ENCODE measurements around the gene NAV2.
A peak's percentile ranks its signal among the peaks of the same experiment; 100 is the strongest.

Gene NAV2

DNA sequence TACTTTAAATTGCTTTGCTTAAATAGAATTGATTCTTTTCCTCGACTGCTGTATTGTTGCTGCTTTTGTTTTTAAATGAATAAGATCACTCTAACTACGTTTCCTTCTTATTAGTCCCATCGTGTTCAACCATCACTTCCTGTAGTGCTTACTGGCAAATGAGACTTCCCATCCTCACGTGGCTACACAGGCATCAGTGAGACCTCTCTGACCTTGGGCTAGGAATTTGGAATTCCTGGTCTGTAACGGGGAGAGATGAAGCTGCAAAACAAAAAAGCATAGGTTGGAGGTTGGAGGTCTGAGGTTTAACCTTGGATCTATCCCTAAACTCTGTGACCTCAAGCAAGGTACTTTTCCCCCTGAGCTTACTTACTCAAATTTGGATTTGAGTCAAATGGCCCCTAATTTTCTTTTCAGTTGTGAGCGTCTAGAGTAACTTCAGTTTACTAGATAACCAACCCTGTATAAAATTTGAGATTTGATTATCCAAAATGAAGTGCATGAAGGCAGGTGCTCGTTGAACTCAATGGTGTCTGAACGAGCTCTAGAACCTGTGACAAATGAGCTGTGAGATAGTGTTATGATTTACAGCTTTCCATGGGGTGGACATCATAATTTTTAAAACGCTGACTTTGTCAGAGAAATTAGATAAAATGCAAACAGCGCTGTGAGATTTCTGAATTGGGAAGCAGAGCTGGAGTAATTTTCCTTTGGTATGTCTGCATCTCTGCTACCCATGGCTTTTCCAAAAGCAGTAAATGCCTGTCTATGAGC lies 296.4 kb downstream of the NAV2 start:
- DNase-seq = no peak

DNA sequence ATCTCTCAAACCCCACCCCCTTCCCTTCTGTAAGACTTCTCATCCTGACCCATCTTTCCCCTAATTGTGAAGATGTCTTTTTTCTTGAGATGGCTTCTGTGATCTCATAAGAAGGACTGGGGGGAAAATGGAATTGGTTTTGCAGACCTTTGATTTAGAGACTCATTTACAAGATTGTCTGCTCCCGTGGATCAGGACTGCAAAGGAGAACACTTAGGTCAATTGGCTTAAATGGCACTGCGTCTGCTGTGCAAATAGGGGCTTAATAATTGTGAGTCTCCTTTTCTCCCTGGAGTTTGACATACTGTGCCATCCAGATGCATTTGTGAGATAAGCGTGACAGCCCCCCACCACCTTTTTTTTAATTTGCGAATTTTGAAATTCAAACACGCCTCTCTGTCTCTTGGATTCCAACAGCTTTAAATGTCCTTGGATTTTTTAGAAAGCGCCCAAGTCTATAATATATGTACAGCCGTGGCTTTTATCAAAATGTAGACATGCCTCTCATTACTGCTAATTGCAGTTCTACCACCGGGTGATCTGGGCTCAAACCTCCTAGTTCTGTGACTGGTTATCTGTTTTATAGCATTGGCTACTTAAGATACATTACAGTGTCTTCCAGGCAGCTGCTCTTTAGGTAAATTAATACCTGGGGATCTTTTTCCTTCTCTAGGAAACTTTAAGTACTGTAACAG lies 297.7 kb downstream of the NAV2 start:
- DNase-seq = peak; percentile 28 to 68

DNA sequence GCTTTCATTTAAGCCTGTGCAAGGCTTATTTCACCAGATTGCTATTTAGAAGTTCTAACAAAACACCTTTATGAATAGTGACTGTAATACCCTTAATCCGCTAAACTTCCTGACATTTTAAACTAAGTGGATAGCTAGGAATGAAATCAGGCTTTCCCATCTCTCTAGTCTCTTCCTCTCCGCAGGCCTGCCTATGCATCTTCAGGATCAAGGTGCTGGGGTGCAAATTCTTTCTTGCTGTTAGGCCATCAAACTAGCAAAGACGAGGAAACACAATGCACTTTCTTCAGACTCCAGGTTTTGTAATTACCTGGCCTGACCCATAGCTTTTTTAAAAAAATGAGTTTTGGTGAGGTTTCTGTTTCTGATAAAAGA lies 298.2 kb downstream of the NAV2 start:
- no peak for DNase-seq

DNA sequence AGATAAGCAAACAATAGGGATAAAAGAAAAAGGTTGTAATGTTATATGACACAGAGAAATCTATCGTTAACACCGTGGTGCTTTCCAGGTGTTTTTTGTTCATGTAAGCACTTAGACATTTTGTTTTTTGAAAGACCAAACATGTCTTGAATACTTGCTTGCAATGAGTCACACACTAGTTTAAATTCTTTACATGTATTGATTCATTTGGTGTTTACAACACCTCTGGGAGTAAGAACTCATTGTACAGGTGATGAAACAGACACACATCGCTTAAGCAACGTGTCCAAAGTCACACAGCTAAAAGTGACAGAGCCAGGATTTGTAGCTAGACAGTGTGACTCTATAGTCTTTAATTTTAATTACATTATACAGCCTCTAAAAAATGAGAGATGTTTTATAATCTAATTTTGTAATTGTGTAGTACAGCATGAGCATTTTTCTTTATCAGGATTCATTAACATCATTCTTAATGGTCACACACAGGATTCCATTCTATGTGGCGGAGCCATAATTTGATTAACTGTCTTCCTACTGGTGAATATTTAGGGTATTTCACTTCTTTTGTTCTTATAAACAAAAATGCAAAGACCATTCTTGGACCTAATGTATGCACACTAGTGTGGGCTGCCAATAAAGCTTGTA lies 298.8 kb downstream of the NAV2 start:
- peak; percentile 61 to 92 for DNase-seq

DNA sequence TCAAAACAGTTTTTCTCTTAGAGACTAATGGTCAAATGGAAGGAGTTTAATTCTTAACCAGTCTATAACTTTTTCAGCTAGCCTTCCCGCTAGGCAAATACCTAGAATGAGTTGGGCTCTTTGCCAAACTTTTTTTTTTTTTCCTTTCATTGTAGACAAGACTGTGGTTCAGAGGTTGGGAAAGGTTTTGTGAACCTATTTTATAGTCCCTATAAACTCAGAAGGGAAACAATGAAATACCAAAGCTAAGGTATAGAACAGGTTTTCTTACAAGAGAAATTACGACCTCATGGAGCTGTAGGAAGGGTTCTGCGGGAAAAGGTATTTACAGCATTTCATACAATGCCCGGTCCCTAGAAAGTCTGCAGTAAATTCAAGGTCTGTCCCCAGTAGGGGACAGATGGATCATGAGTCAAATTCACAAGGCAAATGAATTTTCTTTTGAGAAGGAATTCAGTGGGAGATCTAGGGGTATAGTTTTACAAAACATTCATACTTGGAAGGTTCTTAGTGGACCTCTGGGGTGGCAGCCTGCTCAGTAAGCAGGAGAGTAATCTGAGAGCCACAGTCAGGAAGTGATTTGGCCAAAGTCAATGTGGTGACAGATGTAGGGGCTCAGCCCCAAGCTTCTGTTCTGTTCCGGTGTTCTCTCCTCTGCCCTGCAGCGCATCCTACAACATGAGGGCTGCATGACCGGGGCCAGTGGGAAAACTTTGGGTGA lies 300.9 kb downstream of the NAV2 start:
- DNase-seq = peak in 1 of 2 experiments; percentile 55

DNA sequence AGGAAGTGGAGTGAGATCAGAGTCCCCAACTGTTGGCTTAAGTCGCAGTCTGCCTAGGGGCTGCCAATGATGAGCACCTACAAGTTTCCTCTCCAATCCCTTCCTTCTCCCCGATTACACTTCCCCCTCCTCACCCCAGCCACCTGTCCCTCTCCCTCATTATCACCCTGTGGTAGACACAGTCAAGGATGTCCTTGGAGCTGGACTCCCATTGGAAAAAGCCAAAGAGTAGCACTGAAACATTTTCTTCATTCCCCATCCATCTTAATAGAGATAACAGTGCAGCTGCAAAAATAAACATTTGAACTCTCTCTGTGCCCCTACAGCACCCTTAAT lies 301.4 kb downstream of the NAV2 start:
- DNase-seq = no peak

DNA sequence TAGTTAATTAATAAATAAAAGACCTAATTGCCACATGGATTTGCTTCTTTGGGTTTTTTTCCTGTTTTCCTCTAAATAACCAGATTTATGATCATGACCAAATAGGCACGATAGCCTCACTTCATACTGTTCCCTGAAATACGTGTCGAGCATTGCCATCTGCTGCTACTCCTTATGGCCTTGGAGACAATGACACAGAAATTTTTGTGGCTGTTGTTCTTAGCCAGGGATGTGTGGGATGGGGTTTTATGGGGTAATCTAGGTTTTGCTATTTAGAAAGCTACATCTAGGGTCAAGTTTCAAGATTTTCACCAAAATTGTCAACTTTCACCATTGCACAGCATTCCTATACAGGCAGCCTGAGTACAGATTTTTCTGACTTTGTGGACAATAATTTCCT lies 302.5 kb downstream of the NAV2 start:
- DNase-seq = no peak

DNA sequence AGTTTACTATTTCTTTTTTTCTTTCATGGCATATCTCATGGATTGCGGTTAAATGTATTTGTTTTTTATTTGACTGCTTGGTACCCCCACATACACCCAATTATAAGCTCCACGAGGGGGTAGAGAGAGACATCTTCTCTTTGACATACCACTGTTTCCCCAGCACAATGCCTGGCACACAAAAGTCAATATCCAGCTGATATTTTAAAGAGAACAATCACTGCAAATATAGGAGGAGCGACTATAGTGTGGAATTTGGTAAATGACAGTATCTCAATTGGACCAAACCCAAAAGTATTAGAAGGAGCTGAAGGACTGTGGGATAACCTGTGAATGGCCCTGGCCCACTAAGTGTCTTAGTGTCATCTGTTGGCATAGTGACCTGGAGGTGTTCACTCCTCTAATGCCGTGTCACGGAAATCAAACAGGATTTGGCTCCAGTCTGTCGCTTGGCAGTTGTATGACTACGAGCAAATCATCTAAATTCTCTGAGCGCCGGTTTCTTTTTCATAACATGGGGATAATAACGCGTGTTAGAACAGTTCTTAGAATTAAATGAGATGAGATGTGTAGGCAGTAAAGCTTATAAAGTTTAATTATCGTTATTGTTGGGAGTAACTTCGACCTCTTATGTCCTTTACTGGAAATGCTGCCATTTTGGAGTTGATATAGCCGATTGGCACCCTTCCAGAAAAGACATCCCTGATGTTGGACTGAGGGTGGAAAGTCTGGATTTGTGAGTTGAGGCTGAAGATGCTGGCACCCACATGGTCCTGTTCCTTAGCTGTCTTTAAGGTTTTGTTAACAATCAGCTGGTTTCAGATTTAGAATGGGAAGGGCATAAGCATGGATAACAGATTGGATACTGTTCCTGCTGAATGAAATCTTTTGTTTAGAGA lies 303.1 kb downstream of the NAV2 start:
- DNase-seq = no peak

DNA sequence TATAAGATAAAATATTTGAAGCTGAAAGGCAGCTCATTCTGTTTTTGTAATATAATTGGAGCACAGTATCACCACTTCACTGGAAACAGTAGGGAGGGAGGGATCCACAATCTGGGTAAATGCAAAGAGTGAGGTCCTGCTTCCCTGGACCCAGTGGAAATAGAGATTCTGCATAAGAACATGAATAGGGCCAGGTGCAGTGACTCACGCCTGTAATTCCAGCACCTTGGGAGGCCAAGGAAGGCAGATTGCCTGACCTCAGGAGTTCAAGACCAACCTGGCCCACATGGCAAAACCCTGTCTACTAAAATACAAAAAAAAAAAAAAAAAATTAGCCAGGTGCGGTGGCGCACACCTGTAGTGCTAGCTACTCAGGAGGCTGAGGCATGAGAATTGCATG lies 303.9 kb downstream of the NAV2 start:
- DNase-seq = no peak

DNA sequence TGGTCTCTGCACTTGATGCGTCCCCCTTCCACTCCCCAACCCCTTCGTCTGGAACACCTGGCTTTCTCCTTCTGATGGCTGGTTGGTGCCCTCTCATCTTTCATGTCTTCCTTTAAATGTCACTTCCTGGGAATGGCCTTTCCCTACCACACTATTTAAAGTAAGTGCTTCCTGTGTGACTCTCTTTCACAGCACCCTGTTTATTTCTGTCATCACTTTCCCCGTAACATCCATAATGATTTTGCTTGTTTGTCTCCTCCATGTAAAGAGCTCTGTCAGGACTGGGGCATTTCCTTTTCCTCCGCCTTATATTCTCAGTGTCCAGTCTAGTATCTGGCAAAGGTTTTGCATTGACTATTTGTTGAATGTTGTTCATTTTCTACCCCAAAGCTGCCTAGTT lies 304.7 kb downstream of the NAV2 start:
- DNase-seq = no peak

DNA sequence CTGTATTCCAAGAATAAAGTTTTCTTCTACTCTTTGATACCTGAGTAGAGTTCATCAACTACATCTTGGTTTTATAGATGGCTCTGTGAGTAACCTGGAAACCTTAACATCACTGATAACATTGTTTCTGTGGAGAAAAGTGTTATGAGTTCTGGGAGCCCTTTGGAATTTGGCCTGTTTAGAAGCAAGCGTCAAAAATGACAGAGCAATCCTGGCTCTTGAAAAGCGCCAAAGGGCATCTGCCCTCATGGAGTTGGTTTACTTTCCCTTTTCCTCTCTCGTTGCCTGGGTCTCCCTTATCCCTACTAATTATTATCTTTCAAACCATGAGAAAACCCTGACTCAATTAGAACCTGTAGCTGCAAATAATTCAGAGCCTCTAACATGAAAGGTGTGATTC lies 307.6 kb downstream of the NAV2 start:
- no peak for DNase-seq

DNA sequence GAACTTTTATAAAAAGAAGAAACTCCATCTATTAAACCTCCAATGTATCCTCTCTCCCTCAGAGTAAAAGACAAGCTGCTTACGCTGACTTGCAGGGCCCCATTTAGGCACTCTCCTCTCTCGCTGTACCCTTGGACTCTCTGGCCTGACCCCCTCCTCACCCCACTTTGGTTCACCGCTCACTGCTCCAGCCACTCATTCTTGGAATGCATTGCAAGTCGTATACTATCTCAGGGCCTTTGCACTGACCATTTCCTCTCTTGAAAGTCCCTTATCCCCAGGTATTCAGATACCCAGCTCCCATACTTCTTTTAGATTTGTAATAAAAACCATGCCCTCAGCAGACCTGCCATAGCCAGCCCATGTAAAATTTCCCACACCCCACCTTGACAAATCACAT lies 308.1 kb downstream of the NAV2 start:
- no peak for DNase-seq

DNA sequence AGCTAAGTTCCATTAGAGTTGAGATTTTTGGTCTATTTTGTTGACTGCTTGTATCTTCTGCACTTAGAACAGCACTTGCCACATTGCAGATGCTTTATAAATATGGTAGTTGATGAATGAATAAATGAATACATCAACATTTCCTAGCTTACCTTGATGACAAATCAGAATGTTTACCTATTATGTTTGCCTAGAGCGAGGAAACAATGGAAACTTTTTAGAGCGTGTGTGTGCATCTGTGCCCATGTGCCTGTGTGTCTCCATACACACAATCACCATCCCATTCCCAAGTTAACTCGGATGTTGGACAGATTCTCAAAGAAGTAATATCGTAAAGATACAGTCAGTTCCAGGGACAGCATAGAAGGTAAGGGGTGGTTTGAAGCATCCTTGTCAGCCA lies 308.6 kb downstream of the NAV2 start:
- DNase-seq = peak in 1 of 2 experiments; percentile 33

DNA sequence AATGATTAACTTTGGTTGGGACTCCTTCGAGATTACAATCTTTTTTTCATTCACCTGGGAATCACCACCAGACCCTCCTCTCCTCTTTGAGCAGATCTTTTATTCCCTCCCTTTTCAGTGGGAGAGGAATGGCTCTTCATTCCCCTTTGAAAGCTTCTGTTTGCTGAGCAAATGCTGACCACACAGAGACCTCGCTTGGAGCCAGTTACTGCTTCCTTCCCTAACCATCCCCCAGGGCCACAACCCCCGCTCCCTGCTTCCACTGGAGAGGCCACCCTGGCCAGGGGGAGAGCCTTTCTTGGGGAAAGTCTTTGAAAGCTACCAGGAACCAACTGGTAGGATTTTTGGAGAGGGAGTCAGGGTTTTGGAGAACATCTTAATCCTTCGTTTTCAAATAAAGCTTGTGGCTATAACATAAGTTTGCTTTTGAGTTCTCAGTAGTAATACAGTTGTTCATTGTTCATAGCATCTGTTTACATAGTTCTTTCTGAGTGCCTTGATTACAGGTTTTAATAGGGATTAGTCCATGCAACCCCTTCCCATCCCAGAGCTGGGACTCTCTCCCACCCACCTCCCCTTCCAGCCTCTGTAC lies 309.2 kb downstream of the NAV2 start:
- DNase-seq = no peak

DNA sequence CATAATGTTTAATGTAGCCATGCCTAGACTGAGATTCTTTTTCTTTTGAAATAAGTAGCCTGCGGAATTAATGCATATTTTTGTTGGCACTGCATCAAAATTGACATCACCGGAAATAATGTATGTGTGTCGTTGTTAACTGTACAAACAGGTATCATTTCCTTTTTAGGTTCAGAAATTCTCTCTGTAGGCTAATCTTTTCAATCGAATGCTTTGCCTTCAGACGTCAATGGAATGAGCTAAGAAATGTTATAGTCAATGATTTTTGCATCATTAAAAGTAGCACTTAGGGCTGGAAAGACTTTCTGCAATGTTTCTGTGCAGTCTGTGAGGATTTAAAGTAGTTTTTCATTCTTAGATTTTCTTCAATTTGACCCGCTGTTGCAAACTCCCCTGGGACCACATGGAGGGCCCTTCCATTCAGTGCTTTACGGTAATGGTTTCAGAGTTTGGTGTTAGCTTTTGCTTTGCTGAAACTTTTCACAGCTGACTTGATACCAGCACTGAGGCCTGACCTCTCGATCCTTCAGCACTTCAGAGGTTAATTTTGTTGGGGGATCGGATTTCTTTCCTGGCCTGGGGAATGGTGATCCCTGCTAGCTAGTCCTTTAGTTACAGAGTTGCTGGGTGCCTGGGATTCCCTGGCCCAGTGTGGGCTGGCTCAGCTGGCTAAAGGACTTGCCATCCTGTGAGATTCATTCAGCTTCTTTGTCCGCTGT lies 309.9 kb downstream of the NAV2 start:
- DNase-seq = no peak

DNA sequence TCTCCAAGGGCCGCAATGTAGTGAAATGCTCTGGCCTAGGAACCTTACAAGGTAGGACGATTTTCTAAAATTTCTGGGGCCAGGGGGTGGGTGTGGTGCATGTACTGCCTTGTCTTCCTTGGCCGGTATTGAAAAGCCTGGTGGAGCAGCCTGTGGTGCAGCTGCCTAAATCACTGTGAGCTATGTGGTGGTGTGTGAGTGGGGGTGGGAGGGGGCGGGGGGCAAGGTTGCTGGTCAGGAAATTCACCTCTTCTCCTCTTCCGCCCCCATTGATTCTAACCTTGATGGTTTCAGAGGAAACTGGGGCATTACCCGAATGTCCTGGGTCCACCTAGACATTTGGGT lies 310.4 kb downstream of the NAV2 start:
- no peak for DNase-seq

DNA sequence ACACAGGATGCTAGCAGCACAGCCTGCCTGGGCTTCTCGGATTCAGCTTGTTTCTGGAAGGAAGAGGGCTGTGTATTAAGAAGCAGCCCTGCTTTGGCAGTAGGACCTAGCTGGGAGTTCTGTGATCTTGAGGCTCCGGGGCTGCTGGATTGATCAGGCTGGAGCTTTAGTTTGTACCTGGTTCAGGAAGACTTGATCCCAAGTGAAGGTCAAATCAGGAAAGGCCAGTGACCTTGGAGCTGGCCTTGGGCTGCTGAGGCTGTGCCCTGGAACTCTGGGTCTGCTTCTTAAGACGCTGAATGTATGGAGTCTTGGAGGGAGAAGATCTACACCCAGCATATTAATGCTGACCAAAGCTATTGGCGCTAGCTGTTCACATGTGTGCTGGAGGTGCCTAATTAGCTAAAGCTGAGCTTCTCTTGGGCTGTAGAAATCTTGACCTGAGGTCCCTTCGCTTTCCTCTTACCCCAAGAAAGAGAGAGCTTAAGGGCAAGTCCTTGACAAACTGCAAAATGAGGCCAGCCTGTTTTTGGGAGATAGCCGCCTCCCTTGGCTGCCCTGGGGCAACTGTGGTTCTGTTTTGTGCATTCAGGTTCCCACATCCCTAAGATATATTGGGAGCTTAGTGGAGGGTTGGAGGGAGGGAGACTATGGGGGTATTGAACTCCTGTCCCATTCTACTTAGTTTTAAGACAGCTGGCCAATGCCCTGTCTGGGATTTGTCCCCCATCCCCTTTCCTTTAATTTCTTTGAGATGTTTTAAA lies 311.7 kb downstream of the NAV2 start:
- DNase-seq = no peak

DNA sequence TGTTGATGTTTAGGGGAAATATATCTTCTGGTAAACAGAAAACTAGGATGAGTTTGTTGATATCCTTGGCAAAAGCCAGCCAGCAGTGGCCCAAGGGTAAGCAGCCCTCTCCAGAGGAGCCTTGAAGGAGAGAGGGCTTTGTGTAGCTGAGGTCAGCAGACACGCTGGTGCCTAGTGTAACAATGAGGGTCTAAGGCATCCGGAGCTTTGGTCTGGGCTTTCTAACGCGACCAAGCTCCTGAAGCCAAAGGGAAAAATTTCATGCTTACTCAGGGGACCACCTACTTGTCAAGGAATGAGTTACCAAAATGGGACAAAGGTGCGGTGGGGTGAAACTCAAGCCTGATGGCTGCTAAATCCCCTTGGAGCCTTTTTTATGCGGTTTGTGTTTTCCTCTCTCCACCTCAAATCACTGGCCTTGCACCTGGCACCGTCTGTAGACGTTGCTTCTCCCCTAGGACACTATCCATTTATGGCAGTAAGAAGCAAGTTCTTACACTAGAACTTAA lies 312.7 kb downstream of the NAV2 start:
- DNase-seq = no peak

DNA sequence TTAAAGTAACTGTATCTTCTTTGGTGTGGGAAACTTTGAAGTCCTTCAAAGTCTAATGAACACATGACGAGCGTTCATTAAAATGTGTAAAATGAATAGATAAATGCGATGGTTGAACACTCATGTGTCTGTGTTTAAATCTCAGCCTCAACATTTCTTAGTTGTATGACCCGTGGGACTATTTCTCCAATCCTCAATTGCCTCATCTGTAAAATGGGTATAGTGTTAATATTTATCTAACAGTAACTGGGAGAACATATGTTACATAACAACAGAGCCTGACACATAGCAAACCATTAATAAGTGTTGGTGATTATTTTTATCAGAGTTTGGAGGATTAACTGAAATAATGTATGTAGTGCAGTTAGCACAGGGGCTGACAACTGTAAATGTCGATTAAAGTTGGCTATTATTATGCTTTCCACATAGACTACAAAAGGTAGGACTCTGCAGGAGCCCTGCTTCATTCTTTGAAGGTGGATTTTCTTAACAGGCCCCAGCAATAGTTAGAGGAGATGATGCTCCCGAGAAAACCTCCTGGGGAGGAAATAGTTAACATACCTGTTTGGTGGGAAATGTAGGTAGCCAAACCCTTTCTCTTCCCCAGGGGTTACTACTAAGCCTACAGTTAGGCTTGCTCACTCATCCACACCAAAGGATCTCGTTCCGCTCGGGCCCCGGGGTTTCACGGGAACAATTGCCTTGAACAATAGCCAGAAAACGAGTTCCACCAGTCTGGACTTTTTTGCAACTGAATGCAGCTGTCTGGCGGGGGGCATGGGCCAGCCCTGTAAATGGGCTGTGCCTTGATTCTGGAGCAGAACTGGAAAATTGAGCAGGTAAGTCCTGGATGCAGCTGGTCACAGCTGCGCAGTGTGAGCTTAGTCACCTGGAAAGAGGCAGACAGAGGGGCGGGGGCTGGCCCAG lies 314.3 kb downstream of the NAV2 start:
- no peak for DNase-seq

Data from NCI-H1930 (cell line).